ENCODE data around the gene PLAU. TPM values are rescaled to one million over a fixed set of nuclear protein-coding genes. Genes with fewer than 3 reads are reported as not detected.
A peak's percentile ranks its signal among the peaks of the same experiment; 100 is the strongest.
"Not testable (repeated sequence)": the region's sequence is repeated elsewhere in the genome, so short reads cannot be mapped to it uniquely, and the experiment has no call there.

Gene PLAU
- total RNA-seq, 1 donor, result 21.6 TPM

DNA sequence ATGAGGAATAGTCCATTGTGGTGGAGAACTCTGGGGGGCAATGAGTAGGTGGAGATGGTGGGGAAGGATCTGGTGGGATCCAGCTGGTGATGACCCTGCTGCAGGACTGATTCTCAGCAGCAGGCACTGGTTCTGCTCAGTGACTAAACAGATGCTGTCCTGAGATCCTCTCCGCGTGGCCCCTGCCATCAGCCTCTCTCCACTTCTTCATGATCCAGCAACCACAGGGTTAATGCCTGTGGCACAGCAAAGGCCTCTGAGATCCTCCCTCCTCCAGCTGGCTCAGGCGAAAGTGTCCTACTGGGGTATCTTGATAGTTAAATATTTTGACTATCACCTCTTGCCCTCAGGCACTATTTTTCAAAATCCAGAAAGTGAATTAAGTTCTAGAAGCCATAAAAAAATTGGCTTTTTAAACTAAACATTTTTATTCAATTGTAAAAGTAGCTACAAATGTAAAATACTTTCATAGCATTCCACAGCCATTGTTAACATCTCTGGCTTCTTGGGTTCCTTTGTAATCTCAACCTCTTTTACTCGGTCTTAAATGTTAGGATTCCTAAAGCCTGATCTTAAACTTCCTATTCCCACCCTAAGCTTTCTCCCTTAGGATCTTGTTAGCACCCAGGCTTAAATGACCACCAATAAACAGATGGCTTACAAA is 13.1 kb downstream of the PLAU start:
- TF ChIP-seq, protein P1, sequence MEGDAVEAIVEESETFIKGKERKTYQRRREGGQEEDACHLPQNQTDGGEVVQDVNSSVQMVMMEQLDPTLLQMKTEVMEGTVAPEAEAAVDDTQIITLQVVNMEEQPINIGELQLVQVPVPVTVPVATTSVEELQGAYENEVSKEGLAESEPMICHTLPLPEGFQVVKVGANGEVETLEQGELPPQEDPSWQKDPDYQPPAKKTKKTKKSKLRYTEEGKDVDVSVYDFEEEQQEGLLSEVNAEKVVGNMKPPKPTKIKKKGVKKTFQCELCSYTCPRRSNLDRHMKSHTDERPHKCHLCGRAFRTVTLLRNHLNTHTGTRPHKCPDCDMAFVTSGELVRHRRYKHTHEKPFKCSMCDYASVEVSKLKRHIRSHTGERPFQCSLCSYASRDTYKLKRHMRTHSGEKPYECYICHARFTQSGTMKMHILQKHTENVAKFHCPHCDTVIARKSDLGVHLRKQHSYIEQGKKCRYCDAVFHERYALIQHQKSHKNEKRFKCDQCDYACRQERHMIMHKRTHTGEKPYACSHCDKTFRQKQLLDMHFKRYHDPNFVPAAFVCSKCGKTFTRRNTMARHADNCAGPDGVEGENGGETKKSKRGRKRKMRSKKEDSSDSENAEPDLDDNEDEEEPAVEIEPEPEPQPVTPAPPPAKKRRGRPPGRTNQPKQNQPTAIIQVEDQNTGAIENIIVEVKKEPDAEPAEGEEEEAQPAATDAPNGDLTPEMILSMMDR (IDR thresholded peaks at IDR 0.05; ENCODE audit: insufficient read depth, low read length), result no peak
- DNase-seq (ENCODE audit: low read depth), result peak; percentile 51
- no peak overlapping the region for H3K4me3 ChIP-seq (ENCODE audit: low read depth, low read length)

DNA sequence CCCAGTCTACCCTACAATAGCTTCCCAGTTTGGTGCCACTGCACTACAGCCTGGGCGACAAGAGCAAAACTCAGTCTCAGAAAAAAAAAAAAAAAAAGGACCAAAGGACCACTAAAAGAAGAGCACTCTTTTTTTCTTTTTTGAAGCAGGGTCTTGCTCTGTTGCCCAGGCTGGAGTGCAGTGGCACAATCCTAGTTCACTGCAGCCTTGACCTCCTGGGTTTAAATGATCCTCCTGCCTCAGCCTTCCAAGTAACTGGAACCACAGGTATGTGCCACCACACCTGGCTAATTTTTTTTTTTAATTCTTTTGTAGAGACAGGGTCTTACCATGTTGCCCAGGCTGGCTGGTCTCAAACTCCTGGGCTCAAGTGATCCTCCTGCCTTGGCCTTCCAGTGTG is 14.0 kb downstream of the PLAU start:
- no peak overlapping the region for H3K4me3 ChIP-seq (ENCODE audit: low read depth, low read length)
- no peak for DNase-seq (ENCODE audit: low read depth)
- TF ChIP-seq, protein P1 (IDR thresholded peaks at IDR 0.05; ENCODE audit: insufficient read depth, low read length), result no peak

DNA sequence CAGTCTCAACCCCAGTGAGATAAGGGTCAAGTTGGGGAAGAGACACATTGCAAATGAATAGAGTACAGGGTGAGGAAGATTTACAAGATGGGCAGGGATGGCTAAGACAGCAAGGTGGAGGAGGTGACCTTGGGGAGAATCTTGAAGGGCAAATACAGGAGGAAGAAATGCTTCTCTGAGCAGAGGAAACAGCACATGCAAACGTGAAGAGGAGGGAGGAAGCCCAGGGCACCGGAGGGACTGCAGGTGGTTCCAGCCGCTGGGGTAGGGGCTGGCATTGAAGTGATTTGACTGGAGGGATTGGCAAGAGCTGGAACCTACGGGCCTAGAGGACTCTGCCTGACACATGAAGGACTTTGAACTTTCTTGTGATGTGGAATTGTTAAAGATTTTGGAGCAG is 14.6 kb downstream of the PLAU start:
- DNase-seq (ENCODE audit: low read depth), result no peak
- TF ChIP-seq, protein P1 (IDR thresholded peaks at IDR 0.05; ENCODE audit: insufficient read depth, low read length), result no peak
- H3K4me3 ChIP-seq (ENCODE audit: low read depth, low read length), result no peak overlapping the region

DNA sequence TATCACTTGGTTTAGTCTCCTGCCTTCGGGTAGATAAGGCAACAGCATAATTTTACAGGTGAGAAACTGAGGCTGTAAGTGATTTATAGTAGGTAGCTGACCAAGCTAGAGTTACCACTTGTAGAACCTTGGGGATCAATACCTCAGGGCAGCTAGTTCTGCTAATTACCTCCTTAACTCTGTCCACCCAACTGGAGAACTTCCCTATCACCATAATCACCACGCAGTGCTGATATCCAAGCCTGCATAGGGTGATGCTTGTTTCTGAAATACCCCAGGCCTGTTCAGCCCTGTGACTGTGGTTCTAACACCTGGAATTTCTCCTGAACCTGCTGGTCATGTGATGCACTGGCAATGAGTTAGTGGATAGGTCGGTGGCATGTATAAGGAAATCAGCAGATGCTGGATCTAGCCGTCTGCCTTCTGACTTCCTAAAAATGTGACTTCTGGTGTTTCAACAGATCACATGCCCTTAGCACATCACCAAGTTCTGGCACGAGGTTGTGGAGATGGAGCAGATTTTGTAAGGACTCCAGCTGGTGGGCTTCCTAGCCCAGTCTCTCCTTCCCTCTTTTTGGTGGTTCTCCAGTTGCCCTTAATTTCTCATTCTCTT is 15.3 kb downstream of the PLAU start:
- TF ChIP-seq, protein P1 (IDR thresholded peaks at IDR 0.05; ENCODE audit: insufficient read depth, low read length), result no peak
- no peak overlapping the region for H3K4me3 ChIP-seq (ENCODE audit: low read depth, low read length)
- DNase-seq (ENCODE audit: low read depth), result no peak

DNA sequence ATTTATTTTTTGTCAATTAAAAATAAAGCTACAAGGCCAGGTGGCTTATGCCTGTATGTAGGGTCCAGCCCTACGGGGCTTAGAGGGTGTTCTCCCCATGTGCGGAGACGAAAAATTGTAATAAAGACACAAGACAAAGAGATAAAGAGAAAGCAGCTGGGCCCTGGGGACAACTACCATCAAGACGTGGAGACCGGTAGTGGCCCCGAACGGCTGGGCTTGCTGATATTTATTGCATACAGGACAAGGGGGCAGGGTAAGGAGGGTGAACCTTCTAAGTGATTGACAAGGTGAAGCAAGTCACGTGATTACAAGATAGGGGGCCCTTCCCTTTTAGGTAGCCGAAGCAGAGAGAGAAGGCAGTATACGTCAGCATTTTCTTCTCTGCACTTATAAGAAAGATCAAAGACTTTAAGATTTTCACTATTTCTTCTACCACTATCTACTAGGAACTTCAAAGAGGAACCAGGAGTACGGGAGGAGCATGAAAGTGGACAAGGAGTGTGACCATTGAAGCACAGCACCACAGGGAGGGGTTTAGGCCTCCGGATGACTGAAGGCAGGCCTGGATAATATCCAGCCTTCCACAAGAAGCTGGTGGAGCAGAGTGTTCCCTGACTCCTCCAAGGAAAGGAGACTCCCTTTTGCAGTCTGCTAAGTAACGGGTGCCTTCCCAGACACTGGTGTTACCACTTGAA is 19.8 kb downstream of the PLAU start:
- DNase-seq (ENCODE audit: low read depth); H3K4me3 ChIP-seq (ENCODE audit: low read depth, low read length): not testable (repeated sequence)

DNA sequence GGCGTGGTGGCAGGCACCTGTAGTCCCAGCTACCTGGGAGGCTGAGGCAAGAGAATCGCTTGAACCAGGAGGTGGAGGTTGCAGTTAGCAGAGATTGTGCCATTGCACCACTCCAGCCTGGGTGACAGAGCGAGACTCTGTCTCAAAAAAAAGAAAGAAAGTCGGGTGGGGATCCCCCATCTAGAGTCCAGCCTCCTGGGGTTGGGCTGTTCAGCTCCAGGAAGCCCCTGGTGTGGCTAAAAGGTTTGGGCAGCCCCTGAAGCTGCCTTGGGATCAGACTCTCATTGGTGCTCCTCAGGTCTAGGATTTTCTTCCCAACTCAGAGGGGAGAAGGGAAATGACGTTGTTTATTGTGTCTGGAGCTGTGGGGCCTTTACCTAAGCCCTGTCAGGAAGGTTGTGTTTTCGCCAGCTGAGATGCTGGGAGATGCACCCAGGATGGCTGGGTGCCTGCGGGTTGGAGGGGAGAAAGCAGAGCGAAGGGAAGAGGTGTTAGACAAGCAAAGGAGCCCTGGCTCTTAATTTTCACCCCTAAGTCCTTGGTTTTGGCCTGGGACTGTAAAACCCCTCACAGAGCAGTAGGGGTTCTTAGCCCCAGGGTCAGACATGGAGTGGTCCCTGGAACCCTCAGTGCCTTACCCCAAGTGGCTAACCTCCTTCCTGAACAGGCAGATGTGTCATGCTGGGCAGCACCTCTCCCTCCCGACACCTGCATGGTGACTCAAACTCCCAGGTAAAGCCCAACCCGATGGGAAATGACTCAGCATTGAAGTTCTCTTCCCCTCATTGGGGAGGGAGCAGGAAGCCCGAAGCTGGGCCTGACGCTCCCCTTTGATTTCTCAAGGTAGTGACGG is 21.1 kb downstream of the PLAU start:
- H3K4me3 ChIP-seq (ENCODE audit: low read depth, low read length), result no peak overlapping the region
- TF ChIP-seq, protein P1 (IDR thresholded peaks at IDR 0.05; ENCODE audit: insufficient read depth, low read length), result no peak
- no peak for DNase-seq (ENCODE audit: low read depth)

Measured in fibroblast of the aortic adventitia (primary cell).